PC-9 (cell line): ENCODE results near the gene INTS4. TPM values are rescaled to one million over a fixed set of nuclear protein-coding genes. Genes with fewer than 3 reads are reported as not detected.
"Not testable (repeated sequence)": the region's sequence is repeated elsewhere in the genome, so short reads cannot be mapped to it uniquely, and the experiment has no call there.

Experiments
- BruUV-seq: library from RNA; stranded (reverse); fragments of 400-500 nt; replicated peaks from 2 replicates; lab custom pipeline; 2021; lab: Mats Ljungman, UMichigan
- CTCF ChIA-PET: fragments of 300-600 bp; sonication (Branson Sonifier 250); formaldehyde crosslinking; loops from one replicate; lab custom pipeline; 2022; ENCODE audit warnings: antibody characterized with exemption; lab: Charles Lee
- POLR2A ChIA-PET: fragments of 300-600 bp; sonication (Branson Sonifier 250); formaldehyde crosslinking; loops from one replicate; lab custom pipeline; 2022; ENCODE audit warnings: antibody characterized with exemption; ENCODE audit not compliant: unreplicated experiment; lab: Charles Lee
- DNase-seq, 2 experiments: peaks; one replicate each; pipeline versions ENCODE4 v3.0.0 to v3.0.0-alpha.2; 2015 to 2022; ENCODE audit warnings: mixed read lengths in 1 of 2
- H2AFZ ChIP-seq: fragments of 200-600 bp; sonication (generic); 2 replicates; pipeline ENCODE4 v1.8.1; 2017; ENCODE audit warnings: antibody characterized with exemption
- H3F3A ChIP-seq: fragments of 200-600 bp; sonication (generic); 2 replicates; pipeline ENCODE4 v1.8.1; 2017; ENCODE audit warnings: antibody characterized with exemption, mild to moderate bottlenecking, low read depth; ENCODE audit not compliant: insufficient read depth
- H3K27ac ChIP-seq: fragments of 200-600 bp; sonication (generic); 2 replicates; pipeline ENCODE4 v1.6.1; 2016; ENCODE audit warnings: mixed run types
- H3K27me3 ChIP-seq: fragments of 200-600 bp; sonication (generic); 2 replicates; pipeline ENCODE4 v1.6.1; 2016; ENCODE audit warnings: low read depth, mixed run types; ENCODE audit not compliant: insufficient read depth
- H3K36me3 ChIP-seq: fragments of 200-600 bp; sonication (generic); 2 replicates; pipeline ENCODE4 v1.6.1; 2016; ENCODE audit warnings: low read depth, mixed run types
- H3K4me1 ChIP-seq: fragments of 200-600 bp; sonication (generic); replicated peaks from 2 replicates; pipeline ENCODE4 v1.6.1; 2016; ENCODE audit warnings: mixed run types; ENCODE audit not compliant: insufficient read depth
- H3K4me2 ChIP-seq: fragments of 200-600 bp; sonication (generic); 2 replicates; pipeline ENCODE4 v1.6.1; 2017; ENCODE audit warnings: mixed run types
- H3K4me3 ChIP-seq: fragments of 200-600 bp; sonication (generic); 2 replicates; pipeline ENCODE4 v1.6.1; 2016; ENCODE audit warnings: mixed run types
- H3K79me2 ChIP-seq: fragments of 200-600 bp; sonication (generic); 2 replicates; pipeline ENCODE4 v1.6.1; 2017; ENCODE audit warnings: low read depth, mixed run types
- H3K9me2 ChIP-seq: fragments of 200-600 bp; sonication (generic); 2 replicates; pipeline ENCODE4 v1.8.1; 2017; ENCODE audit warnings: mild to moderate bottlenecking; ENCODE audit not compliant: insufficient read depth
- H3K9me3 ChIP-seq: fragments of 200-600 bp; sonication (generic); 2 replicates; pipeline ENCODE4 v1.8.1; 2016; ENCODE audit warnings: low read depth; ENCODE audit not compliant: insufficient read depth
- H4K20me1 ChIP-seq: fragments of 200-600 bp; sonication (generic); 2 replicates; pipeline ENCODE4 v1.8.1; 2017; ENCODE audit not compliant: insufficient read depth
- EZH2 ChIP-seq: fragments of 200-600 bp; sonication (generic); IDR thresholded peaks from 2 replicates; pipeline ENCODE4 v1.8.0; 2017; ENCODE audit warnings: antibody characterized with exemption, low read depth
- intact Hi-C: fragments of 100-400 bp; cut with micrococcal nuclease; formaldehyde crosslinking; loops from one replicate; pipeline ENCODE4 v1.10.0; 2022; ENCODE audit not compliant: unreplicated experiment
- total RNA-seq: library from RNA; stranded (reverse); gene quantifications from 2 replicates; pipeline ENCODE4 v1.2.3, GENCODE V29; 2021
- TF ChIP-seq, protein P1 (sequence below): fragments of 200-600 bp; sonication (generic); conservative IDR thresholded peaks from 2 replicates; pipeline ENCODE4 v1.6.1; 2017; ENCODE audit warnings: mixed run types, antibody characterized with exemption, mild to moderate bottlenecking, moderate library complexity

The INTS4 gene
- total RNA-seq, 1 experiment from 2014 or later, result 53.8 TPM

DNA sequence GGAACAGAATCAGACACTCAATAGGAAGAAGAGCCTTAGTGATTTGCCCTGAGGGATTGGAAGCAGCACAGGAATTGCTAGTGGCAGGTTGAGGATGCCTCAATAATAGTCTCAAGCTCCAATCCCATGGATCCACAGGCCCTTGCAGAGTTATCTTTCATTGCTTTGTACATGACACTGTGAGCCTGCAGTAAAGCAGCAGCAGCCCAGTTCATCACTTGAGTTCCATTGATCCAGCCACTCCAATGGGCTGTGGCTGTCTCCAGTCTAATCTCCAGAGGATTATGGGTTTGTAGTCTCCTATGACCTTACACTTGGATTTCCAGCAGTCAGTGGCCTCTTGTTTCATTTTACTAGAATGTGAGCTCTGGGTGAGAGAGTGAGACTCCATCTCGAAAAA is 128.1 kb downstream of the INTS4 start:
- H3K27ac ChIP-seq, result no peak overlapping the region
- no peaks in the 10 kb centered on the region for H3K9me3 ChIP-seq
- no peaks in the 10 kb centered on the region for H3K79me2 ChIP-seq
- no peaks in the 10 kb centered on the region for H3F3A ChIP-seq
- no peak overlapping the region for H2AFZ ChIP-seq
- ChIA-PET CTCF (interaction anchor here (0.5 to 0.6 kb wide), 3 partner anchors 11 to 81 kb away, joined by 3 to 5 read pairs (median 4); no protein-coding TSS in a partner anchor), POLR2A (no interaction called here)
- H3K4me3 ChIP-seq, result no peak overlapping the region
- no peak for DNase-seq
- no peaks in the 10 kb centered on the region for H3K4me1 ChIP-seq
- H4K20me1 ChIP-seq, result no peaks in the 10 kb centered on the region
- no peaks in the 10 kb centered on the region for H3K27me3 ChIP-seq
- TF ChIP-seq, protein P1, sequence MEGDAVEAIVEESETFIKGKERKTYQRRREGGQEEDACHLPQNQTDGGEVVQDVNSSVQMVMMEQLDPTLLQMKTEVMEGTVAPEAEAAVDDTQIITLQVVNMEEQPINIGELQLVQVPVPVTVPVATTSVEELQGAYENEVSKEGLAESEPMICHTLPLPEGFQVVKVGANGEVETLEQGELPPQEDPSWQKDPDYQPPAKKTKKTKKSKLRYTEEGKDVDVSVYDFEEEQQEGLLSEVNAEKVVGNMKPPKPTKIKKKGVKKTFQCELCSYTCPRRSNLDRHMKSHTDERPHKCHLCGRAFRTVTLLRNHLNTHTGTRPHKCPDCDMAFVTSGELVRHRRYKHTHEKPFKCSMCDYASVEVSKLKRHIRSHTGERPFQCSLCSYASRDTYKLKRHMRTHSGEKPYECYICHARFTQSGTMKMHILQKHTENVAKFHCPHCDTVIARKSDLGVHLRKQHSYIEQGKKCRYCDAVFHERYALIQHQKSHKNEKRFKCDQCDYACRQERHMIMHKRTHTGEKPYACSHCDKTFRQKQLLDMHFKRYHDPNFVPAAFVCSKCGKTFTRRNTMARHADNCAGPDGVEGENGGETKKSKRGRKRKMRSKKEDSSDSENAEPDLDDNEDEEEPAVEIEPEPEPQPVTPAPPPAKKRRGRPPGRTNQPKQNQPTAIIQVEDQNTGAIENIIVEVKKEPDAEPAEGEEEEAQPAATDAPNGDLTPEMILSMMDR, result no peak
- no peak for TF ChIP-seq EZH2
- BruUV-seq, result no TSS peak
- intact Hi-C loops, result no loop called here
- no peak overlapping the region for H3K4me2 ChIP-seq
- H3K36me3 ChIP-seq, result no peaks in the 10 kb centered on the region
- no peaks in the 10 kb centered on the region for H3K9me2 ChIP-seq

DNA sequence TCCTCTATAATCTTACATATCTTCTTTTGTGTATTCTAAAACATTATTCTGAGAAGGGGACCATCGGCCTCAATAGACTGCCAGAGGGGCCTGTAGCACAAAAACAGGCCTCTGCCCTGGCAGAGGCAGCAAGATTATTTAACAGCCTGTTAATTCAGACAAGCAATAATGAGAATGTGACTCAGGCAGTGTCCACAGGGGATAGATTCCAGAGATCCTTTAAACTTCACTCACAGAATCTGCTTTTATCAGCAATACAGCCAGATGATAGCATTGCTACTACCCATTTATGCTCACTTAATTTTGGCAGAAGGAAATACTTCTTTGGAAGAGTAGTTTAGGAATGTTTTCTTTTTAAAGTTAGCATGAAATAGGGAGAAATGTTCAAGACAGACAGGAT is 128.7 kb downstream of the INTS4 start:
- intact Hi-C loops, result no loop called here
- no peak overlapping the region for H3K27ac ChIP-seq
- no peak overlapping the region for H2AFZ ChIP-seq
- no peaks in the 10 kb centered on the region for H3K79me2 ChIP-seq
- H3K27me3 ChIP-seq, result no peaks in the 10 kb centered on the region
- no peaks in the 10 kb centered on the region for H3K9me3 ChIP-seq
- no peaks in the 10 kb centered on the region for H3K36me3 ChIP-seq
- H4K20me1 ChIP-seq, result no peaks in the 10 kb centered on the region
- no peak overlapping the region for H3K4me3 ChIP-seq
- no peaks in the 10 kb centered on the region for H3K4me1 ChIP-seq
- H3K4me2 ChIP-seq, result no peak overlapping the region
- ChIA-PET CTCF (interaction anchor here (0.5 kb wide), 2 partner anchors 12 to 40 kb away, joined by 3 to 5 read pairs; no protein-coding TSS in a partner anchor), POLR2A (no interaction called here)
- DNase-seq, result no peak
- no peaks in the 10 kb centered on the region for H3K9me2 ChIP-seq
- TF ChIP-seq EZH2, result no peak
- TF ChIP-seq, protein P1, result no peak
- H3F3A ChIP-seq, result no peaks in the 10 kb centered on the region
- BruUV-seq, result no TSS peak

DNA sequence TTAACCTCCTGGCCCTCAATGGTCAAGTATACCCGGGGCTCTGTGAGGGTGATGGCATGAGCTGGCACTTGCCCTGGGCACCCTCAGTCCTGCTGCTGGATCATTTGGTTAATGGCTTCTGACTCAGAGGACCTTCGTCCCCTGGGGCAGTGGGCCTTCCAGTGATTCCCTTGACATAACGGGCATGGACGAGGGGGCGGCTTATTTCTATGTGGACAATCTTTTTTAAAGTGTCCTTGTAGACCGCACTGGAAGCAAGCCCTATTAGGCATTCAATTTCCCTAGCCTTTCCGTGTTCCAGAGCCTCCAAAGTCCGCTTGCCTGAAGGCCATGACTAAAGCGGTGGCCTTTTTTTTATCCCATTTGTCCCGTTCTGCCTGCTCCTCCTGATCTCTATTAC is 133.0 kb downstream of the INTS4 start:
- H3F3A ChIP-seq, H4K20me1 ChIP-seq, H3K27me3 ChIP-seq, intact Hi-C loops, H3K36me3 ChIP-seq, H3K79me2 ChIP-seq, BruUV-seq, H3K27ac ChIP-seq, H3K4me1 ChIP-seq, H3K4me2 ChIP-seq, H2AFZ ChIP-seq, H3K9me3 ChIP-seq, POLR2A ChIA-PET, H3K4me3 ChIP-seq, H3K9me2 ChIP-seq, CTCF ChIA-PET: not testable (repeated sequence)
- DNase-seq, result peak in 1 of 2 experiments; percentile 11

DNA sequence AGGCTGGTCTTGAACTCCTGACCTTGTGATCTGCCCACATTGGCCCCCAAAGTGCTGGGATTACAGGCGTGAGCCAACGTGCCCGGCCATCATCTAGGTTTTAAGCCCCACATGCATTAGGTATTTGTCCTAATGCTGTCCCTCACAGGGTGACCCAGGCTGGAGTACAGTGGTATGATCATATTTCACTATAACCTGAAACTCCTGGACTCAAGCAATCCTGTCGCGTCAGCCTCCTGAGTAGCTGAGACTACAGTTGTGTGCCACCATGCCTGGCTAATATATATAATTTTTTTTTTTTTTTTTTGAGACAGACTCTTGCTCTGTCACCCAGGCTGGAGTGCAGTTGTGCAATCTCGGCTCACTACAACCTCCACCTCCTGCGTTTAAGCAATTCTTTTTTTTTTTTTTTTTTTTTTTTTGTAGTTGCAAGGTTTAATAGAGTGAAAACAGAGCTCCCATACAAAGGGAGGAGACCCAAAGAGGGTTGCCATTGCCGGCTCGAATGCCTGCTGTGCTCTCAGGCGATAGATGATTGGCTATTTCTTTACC is 136.5 kb downstream of the INTS4 start:
- H3K27me3 ChIP-seq, H3K27ac ChIP-seq, H3K4me1 ChIP-seq, H3F3A ChIP-seq, H3K79me2 ChIP-seq, intact Hi-C loops, H3K4me3 ChIP-seq, H3K36me3 ChIP-seq, H3K4me2 ChIP-seq, H3K9me2 ChIP-seq, POLR2A ChIA-PET, BruUV-seq, H4K20me1 ChIP-seq, H2AFZ ChIP-seq: not testable (repeated sequence)
- peak in 1 of 2 experiments; percentile 29 for DNase-seq
- CTCF ChIA-PET, result interaction anchor here (0.7 kb wide), 1 partner anchor 123 kb away, joined by 3 read pairs; no protein-coding TSS in a partner anchor
- peaks cover 20% of the 10 kb centered on the region for H3K9me3 ChIP-seq
